GM19455 (cell line): ENCODE results near the gene SKIC3.

Experiments used
- ATAC-seq: cut with Tn5 transposase; IDR thresholded peaks from one replicate; pipeline ENCODE4 v1.9.1; 2021; ENCODE audit not compliant: unreplicated experiment

Gene SKIC3

GRCh38 chr5:95532415-95532814, 22.4 kb downstream of the SKIC3 start:
- ATAC-seq: no peak

- no peak for ATAC-seq
These were observed 23.3 kb downstream of the SKIC3 start for GRCh38 chr5:95531491-95531890.

- no peak for ATAC-seq
These were observed 24.4 kb downstream of the SKIC3 start for GRCh38 chr5:95530416-95530815.

- no peak for ATAC-seq
These were observed 26.2 kb downstream of the SKIC3 start for GRCh38 chr5:95528565-95528964.

GRCh38 chr5:95526871-95527270, 27.9 kb downstream of the SKIC3 start:
- ATAC-seq: no peak

GRCh38 chr5:95524423-95524822, 30.4 kb downstream of the SKIC3 start:
- no peak for ATAC-seq

- ATAC-seq: no peak
These were observed 34.6 kb downstream of the SKIC3 start for GRCh38 chr5:95520206-95520605.

GRCh38 chr5:95519681-95520080, 35.1 kb downstream of the SKIC3 start:
- no peak for ATAC-seq

GRCh38 chr5:95519151-95519550, 35.6 kb downstream of the SKIC3 start:
- no peak for ATAC-seq

GRCh38 chr5:95518417-95518816, 36.4 kb downstream of the SKIC3 start:
- ATAC-seq: no peak

- ATAC-seq: no peak
These were observed 43.2 kb downstream of the SKIC3 start for GRCh38 chr5:95511606-95512005.

- no peak for ATAC-seq
These were observed 46.2 kb downstream of the SKIC3 start for GRCh38 chr5:95508550-95508949.
